HG02981 (cell line): ENCODE measurements around the gene CSGALNACT2.

Source experiments
- ATAC-seq: cut with Tn5 transposase; IDR thresholded peaks from one replicate; pipeline ENCODE4 v1.9.1; 2021; ENCODE audit warnings: mild to moderate bottlenecking, moderate library complexity; ENCODE audit not compliant: unreplicated experiment

The CSGALNACT2 gene

GRCh38 chr10:43123361-43124093, 14.7 kb upstream of the CSGALNACT2 start:
- no peak for ATAC-seq

- ATAC-seq: no peak
Observed at GRCh38 chr10:43124094-43124521, 14.1 kb upstream of the CSGALNACT2 start.

DNA sequence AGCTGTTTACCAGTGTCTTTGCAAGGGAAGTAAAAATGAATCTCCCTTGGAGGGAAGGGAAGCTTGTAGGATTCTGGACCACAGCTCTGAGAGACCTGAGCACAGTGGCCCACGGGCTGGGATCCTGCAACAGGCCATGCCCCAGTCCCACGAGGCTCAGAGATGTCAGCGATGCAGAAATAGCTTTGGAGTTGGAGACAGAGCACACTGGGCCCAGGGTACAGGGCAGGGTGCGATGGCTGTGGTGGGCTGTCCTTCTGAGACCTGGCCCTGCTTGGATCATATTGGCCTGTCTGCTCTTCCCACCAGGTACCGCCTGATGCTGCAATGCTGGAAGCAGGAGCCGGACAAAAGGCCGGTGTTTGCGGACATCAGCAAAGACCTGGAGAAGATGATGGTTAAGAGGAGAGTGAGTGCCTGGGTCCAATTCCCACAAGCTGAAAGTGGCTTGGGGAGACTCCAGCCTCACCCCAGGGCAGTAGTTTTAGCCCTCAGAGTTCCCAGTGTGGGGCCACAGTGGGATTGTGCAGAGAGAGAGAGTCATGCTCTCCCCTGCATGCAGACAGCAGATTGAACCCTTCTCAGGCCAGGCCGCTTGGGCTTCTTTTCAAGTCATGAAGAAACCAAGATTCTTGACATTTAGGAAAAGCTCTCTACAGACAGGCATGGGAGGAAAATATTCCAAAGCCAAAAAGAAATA, 13.5 kb upstream of the CSGALNACT2 start:
- no peak for ATAC-seq

DNA sequence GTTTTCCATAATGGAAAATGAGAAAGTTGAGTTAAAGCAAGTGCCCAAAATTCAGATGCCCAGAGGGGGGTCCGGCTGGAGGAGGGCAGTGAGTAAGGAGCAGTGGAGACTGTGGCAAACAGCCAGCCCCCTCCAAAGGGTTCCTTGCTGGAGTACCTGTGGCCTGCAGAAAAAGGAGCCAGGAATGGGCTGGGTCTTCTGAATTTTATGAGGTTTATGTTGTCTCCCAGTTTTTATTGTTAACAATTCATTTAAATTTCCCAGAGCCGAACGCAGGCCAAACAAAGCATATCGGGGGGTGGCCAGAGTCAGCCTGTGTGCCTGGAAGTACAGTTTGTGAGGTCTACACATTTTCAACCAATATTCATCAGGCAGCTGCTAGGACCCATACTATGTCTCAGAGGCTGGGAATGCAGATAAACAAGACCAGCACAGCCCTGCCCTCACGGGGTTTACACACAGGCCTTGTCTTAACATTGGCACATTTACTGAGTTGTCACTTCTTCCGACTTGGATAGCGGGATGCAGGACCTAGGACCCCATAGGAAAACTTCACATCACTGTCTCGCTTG, 12.9 kb upstream of the CSGALNACT2 start:
- no peak for ATAC-seq

- ATAC-seq: no peak
Observed at GRCh38 chr10:43125881-43126731, 12.1 kb upstream of the CSGALNACT2 start.

- ATAC-seq: no peak
Observed at GRCh38 chr10:43126759-43127424, 11.4 kb upstream of the CSGALNACT2 start.

GRCh38 chr10:43127442-43127841, 10.8 kb upstream of the CSGALNACT2 start:
- no peak for ATAC-seq

GRCh38 chr10:43128331-43128730, 9.9 kb upstream of the CSGALNACT2 start:
- ATAC-seq: no peak

- ATAC-seq: peak; percentile 78
Observed at GRCh38 chr10:43128958-43129706, 9.1 kb upstream of the CSGALNACT2 start.

- ATAC-seq: no peak
Observed at GRCh38 chr10:43130770-43131171, 7.5 kb upstream of the CSGALNACT2 start.

DNA sequence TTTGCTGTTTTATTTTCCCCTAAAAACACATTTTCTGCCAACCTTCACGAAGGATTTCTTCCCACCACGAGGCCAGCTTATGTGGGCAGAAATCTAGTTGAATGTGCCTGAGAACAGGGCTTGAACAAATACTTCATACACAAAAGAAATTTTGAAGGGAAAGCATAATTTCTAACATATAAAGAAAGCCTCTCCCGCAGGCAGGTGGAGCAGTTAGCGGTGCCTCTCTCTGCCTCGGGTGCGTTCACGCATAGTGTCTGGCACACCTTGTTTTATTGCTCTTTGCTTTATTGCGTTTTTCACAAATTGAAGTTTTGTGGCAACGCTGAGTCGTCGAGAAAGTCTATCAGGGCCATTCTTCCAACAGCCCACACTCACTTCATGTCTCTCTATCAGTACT, 7.0 kb upstream of the CSGALNACT2 start:
- ATAC-seq: no peak

DNA sequence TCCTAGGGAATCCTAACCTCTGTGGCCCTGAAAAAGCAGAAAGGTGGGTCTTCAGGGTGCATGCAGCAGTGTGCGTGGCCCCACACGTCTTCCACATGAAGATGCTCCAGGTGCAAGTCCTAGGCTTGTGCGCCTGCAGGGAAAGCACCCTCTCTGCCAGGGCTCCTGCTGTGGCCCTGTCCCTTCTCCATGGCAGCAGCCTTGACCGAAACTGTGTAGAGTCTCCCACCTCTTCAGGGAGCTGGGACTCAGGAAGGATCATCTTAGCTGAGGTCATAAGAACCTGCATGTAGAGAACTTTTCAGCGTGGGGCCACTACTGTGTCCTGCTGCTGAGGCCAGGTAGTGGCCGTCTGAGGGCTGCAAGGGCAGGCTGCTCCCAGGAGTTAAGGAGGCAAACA, 6.3 kb upstream of the CSGALNACT2 start:
- ATAC-seq: no peak

DNA sequence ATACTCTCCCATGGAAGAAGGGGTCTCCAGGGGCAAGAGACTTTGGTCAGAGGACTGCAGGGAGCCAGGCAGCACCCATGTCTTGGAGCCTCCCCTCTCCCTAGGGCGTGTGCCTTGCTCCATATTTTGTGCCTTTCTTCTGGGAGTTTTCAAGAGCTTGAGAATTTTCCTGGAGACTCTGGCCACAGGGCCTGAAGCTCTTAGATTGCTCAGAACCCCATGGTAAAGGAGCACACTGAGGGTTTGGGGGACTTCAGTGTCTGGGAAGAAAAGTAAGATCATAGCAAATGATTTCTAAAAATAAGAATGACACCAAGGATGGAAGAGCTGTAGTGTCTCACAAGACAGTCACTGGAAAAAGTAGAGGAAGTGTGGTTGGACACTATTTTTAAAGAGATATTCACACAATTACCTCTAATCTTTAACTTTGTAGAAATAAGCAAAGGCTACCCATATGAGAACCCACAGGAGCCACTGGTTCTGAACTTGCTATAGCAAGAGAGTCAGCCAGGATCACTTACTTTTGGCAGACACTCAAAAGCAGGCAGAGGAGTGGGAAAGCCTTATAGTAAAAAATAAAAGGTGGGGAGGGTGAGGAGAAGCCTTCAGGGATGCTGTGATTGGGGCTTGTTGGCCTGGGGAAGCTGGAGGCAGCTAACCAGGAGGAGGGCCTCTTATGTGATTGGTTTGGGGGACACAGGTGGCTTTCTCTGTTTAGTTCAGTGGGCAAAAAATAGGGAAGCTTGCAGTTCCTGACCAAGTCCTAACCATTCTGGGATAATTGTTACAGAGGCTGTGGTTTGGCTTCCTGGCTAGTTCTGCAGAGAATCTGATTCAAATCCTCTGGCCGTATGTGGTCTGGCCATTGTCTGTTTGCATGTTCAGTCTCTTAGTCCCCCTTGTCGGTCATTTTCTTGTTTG, 5.1 kb upstream of the CSGALNACT2 start:
- ATAC-seq: no peak

- no peak for ATAC-seq
Observed at GRCh38 chr10:43134126-43134905, 3.9 kb upstream of the CSGALNACT2 start.

GRCh38 chr10:43135064-43135463, 3.2 kb upstream of the CSGALNACT2 start:
- ATAC-seq: no peak

DNA sequence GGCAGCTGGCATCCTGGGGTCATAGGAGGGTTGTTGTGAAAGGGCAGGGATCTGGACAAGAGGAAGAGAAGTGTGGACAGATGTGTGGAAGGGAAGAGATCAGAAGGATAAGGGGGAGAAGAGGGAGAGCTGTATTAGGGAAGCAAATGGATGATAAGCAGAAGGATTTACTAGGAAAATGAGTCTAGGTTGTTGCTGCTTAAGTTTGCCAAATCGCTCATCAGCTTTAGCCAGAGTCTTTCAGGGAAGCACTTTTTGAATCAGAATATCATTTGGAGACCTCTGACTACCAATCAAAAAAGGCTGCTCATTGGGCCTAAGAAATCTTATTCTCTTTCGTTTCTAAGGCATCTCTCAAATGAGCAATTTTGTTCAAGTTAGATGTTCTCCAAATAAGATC, 2.6 kb upstream of the CSGALNACT2 start:
- ATAC-seq: no peak

- ATAC-seq: no peak
Observed at GRCh38 chr10:43136432-43136831, 1.8 kb upstream of the CSGALNACT2 start.
